Erythroblast (primary cell): ENCODE results near the gene PCDH9.

ENCODE experiments used
- GATA1 ChIP-seq: IDR thresholded peaks from 2 replicates; pipeline ENCODE4 v1.6.1; 2011; ENCODE audit warnings: low read depth, mild to moderate bottlenecking, control low read depth, low read length, moderate library complexity
- POLR2A ChIP-seq: IDR thresholded peaks from 2 replicates; pipeline ENCODE4 v1.6.1; 2011; ENCODE audit warnings: mild to moderate bottlenecking, low read length

- TF ChIP-seq POLR2A = no peak
- TF ChIP-seq GATA1 = no peak
These were observed 963.4 kb downstream of the PCDH9 start for GRCh38 chr13:66266761-66267160.
